Activated naive CD8-positive, alpha-beta T cell treated with anti-CD3 and anti-CD28 coated beads, Interleukin-2, amount 50 U/mL, for 16 hours (primary cell): Measurements from ENCODE around the gene ABCB11.

Source experiments
- DNase-seq: peaks from one replicate; pipeline ENCODE4 v3.0.0-alpha.2; 2020; ENCODE audit warnings: low read depth, low spot score

Gene ABCB11

GRCh38 chr2:169007941-169008340 lies 23.2 kb downstream of the ABCB11 start:
- no peak for DNase-seq

GRCh38 chr2:169007356-169007755 lies 23.8 kb downstream of the ABCB11 start:
- no peak for DNase-seq

GRCh38 chr2:169006665-169007064 lies 24.5 kb downstream of the ABCB11 start:
- DNase-seq, result no peak

GRCh38 chr2:169005994-169006393 lies 25.1 kb downstream of the ABCB11 start:
- DNase-seq, result no peak

- no peak for DNase-seq
Measured at GRCh38 chr2:169005080-169005598, 26.0 kb downstream of the ABCB11 start.

- DNase-seq, result no peak
Measured at GRCh38 chr2:169002161-169002738, 28.9 kb downstream of the ABCB11 start.

- no peak for DNase-seq
Measured at GRCh38 chr2:169001116-169001815, 29.9 kb downstream of the ABCB11 start.

- no peak for DNase-seq
Measured at GRCh38 chr2:168999668-169000213, 31.4 kb downstream of the ABCB11 start.

- no peak for DNase-seq
Measured at GRCh38 chr2:168998609-168999211, 32.4 kb downstream of the ABCB11 start.

GRCh38 chr2:168997794-168998193 lies 33.3 kb downstream of the ABCB11 start:
- DNase-seq, result no peak

- no peak for DNase-seq
Measured at GRCh38 chr2:168997118-168997521, 34.0 kb downstream of the ABCB11 start.

- no peak for DNase-seq
Measured at GRCh38 chr2:168995744-168996143, 35.4 kb downstream of the ABCB11 start.

- DNase-seq, result no peak
Measured at GRCh38 chr2:168993538-168993937, 37.6 kb downstream of the ABCB11 start.

GRCh38 chr2:168992591-168993349 lies 38.4 kb downstream of the ABCB11 start:
- no peak for DNase-seq

- DNase-seq, result no peak
Measured at GRCh38 chr2:168992026-168992425, 39.1 kb downstream of the ABCB11 start.

GRCh38 chr2:168988755-168989154 lies 42.4 kb downstream of the ABCB11 start:
- no peak for DNase-seq

GRCh38 chr2:168986398-168986943 lies 44.7 kb downstream of the ABCB11 start:
- no peak for DNase-seq

- no peak for DNase-seq
Measured at GRCh38 chr2:168981651-168982050, 49.5 kb downstream of the ABCB11 start.

- no peak for DNase-seq
Measured at GRCh38 chr2:168978461-168978861, 52.7 kb downstream of the ABCB11 start.

- DNase-seq, result no peak
Measured at GRCh38 chr2:168977608-168978007, 53.5 kb downstream of the ABCB11 start.

GRCh38 chr2:168976034-168976654 lies 55.0 kb downstream of the ABCB11 start:
- DNase-seq, result no peak
